Vagina (tissue), 2 donors: ENCODE measurements around the gene FOXO6. TPM values are rescaled to one million over a fixed set of nuclear protein-coding genes. Genes with fewer than 3 reads are reported as not detected.

Experiments used
- DNase-seq, 2 donors: peaks; one replicate each; pipeline ENCODE4 v3.0.0-alpha.2; 2017; ENCODE audit errors: extremely low spot score in 2 of 2
- H3K27ac ChIP-seq: fragments of 200-600 bp; sonication (generic); one replicate; pipeline ENCODE4 v1.5.1; 2019
- H3K27me3 ChIP-seq: fragments of 200-600 bp; sonication (generic); one replicate; pipeline ENCODE4 v1.5.1; 2019
- H3K36me3 ChIP-seq, 2 donors: fragments of 200-600 bp; sonication (generic); one replicate each; pipeline ENCODE4 v1.5.1; 2017 to 2019
- H3K4me1 ChIP-seq: fragments of 200-600 bp; sonication (generic); one replicate; pipeline ENCODE4 v1.5.1; 2019
- H3K4me3 ChIP-seq, 2 donors: fragments of 200-600 bp; sonication (generic); 1 replicate in 1 of 2; 2 replicates in 1 of 2; pipeline ENCODE4 v1.5.1; 2016 to 2019
- H3K9me3 ChIP-seq: fragments of 200-600 bp; sonication (generic); one replicate; pipeline ENCODE4 v1.5.1; 2019
- POLR2A ChIP-seq, 2 donors: fragments of 450-650 bp; IDR thresholded peaks; one replicate each; pipeline ENCODE4 v1.6.1; 2017; ENCODE audit warnings: antibody characterized with exemption in 2 of 2, mild to moderate bottlenecking in 2 of 2, moderate library complexity in 2 of 2
- POLR2AphosphoS5 ChIP-seq, 2 donors: sonication (generic); formaldehyde crosslinking; IDR thresholded peaks; one replicate each; pipeline ENCODE4 v1.9.0; 2017; ENCODE audit warnings: antibody characterized with exemption in 2 of 2, mild to moderate bottlenecking in 2 of 2, low read depth in 1 of 2; ENCODE audit not compliant: insufficient read depth in 1 of 2
- intact Hi-C: fragments of 100-400 bp; cut with DNase I; formaldehyde crosslinking; loops from one replicate; pipeline ENCODE4 v1.15.1; 2023
- total RNA-seq: library from RNA; depleted of rRNA; stranded (reverse); fragments of >200 nt; gene quantifications from one replicate; pipeline ENCODE4 v1.2.3, GENCODE V29; 2016
- TF ChIP-seq, protein P1 (sequence below), 3 experiments: fragments of 450-650 bp in 2 of 3; fragments of 200-600 bp in 1 of 3; sonication (generic) in 1 of 3; IDR thresholded peaks; one replicate each; pipeline ENCODE4 v1.5.1; 2017 to 2019; ENCODE audit warnings: antibody characterized with exemption in 3 of 3, mild to moderate bottlenecking in 2 of 3, moderate library complexity in 2 of 3

FOXO6 gene
- total RNA-seq, 1 donor from 2014 or later = 1.7 TPM

DNA sequence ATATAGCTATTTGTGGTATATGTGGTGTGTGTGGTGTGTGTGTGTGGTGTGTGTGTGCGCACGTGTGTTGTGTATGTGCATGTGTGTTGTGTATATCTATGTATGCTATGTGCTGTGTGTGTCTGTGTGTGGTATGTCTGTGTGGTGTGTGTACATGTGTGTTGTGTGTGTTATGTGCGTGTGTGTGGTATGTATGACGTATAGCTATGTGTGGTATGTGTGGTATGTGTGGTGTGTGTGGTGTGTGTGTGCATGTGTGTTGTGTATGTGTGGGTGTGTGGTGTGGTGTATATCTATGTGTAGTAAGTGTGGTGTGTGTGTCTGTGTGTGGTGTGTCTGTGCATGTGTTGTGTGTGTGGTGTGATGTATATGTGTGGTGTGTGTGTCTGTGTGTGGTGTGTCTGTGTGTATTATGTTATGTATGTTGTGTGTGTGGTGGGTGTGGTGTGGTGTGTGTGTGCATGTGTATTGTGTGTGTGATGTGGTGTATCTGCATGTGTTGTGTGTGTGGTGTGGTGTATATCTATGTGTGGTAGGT lies 63.4 kb downstream of the FOXO6 start:
- Histone ChIP-seq H3K27me3 (no peaks in the 10 kb centered on the region), H3K36me3 (no peaks in the 10 kb centered on the region), H3K27ac (no peak overlapping the region), H3K4me3 (no peak overlapping the region), H3K4me1 (peaks cover 24% of the 10 kb centered on the region), H3K9me3 (no peaks in the 10 kb centered on the region)
- no peak for DNase-seq
- TF ChIP-seq POLR2A (IDR thresholded peaks at IDR 0.05) = no peak
- TF ChIP-seq POLR2AphosphoS5 (IDR thresholded peaks at IDR 0.05; ENCODE audit: insufficient read depth in 1 of 2, low read depth in 1 of 2) = no peak
- TF ChIP-seq, protein P1, sequence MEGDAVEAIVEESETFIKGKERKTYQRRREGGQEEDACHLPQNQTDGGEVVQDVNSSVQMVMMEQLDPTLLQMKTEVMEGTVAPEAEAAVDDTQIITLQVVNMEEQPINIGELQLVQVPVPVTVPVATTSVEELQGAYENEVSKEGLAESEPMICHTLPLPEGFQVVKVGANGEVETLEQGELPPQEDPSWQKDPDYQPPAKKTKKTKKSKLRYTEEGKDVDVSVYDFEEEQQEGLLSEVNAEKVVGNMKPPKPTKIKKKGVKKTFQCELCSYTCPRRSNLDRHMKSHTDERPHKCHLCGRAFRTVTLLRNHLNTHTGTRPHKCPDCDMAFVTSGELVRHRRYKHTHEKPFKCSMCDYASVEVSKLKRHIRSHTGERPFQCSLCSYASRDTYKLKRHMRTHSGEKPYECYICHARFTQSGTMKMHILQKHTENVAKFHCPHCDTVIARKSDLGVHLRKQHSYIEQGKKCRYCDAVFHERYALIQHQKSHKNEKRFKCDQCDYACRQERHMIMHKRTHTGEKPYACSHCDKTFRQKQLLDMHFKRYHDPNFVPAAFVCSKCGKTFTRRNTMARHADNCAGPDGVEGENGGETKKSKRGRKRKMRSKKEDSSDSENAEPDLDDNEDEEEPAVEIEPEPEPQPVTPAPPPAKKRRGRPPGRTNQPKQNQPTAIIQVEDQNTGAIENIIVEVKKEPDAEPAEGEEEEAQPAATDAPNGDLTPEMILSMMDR (IDR thresholded peaks at IDR 0.05) = no peak
- intact Hi-C loops = no loop called here

DNA sequence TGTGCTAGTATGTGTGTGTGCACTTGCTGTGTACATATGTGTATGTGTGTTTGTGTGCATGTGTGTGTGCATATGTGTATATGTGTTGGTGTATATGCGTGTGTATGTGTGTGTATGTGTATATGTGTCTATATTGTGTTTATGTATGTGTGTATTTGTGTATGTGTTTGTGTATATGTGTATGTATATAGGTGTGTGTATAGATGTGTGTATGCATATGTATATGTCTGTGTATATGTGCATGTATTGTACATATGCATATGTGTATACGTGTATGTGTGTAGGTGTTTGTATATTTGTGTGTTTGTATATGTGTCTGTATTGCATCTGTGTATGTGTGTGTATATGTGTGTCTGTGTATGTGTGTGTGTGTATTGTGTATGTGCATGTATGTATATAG lies 64.1 kb downstream of the FOXO6 start:
- no peak for TF ChIP-seq POLR2A (IDR thresholded peaks at IDR 0.05)
- H3K4me1 ChIP-seq = peaks cover 17% of the 10 kb centered on the region
- no peak for DNase-seq
- no peak overlapping the region for H3K27ac ChIP-seq
- H3K36me3 ChIP-seq = no peaks in the 10 kb centered on the region
- intact Hi-C loops = no loop called here
- H3K4me3 ChIP-seq = no peak overlapping the region
- H3K9me3 ChIP-seq = no peaks in the 10 kb centered on the region
- no peaks in the 10 kb centered on the region for H3K27me3 ChIP-seq

DNA sequence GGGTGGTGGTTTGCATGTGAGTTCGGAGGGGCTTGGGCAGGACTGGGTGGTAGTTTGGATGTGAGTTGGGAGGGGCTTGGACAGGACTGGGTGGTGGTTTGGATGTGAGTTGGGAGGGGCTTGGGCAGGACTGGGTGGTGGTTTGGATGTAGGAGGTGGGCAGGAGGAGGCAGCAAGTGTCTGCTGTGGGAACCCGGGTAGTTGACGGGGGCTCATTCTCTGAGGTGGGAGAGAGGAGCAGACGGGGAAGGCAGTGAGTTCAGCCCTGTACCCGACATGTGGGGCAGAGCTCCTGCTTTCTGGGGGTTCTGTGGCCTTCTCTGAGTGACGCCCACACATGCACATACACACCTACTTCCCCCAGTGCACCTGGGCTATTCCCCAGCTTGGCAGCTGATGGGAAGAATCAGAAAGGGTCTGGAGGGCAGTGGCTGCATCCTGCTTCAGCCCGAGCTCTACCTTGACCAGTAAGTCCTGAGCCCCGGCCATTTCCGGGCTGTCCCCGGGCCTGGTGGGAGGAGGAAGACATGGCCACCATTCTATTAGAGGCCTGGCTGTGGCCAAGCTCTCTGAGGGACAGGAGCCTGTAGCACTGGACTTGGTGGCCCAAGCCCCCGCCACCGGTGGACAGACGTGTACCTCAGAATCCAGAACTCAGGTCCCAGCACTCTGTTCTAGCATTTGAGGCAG lies 65.1 kb downstream of the FOXO6 start:
- no peaks in the 10 kb centered on the region for H3K36me3 ChIP-seq
- intact Hi-C loops = no loop called here
- no peaks in the 10 kb centered on the region for H3K9me3 ChIP-seq
- DNase-seq = no peak
- no peaks in the 10 kb centered on the region for H3K27me3 ChIP-seq
- TF ChIP-seq, protein P1 (IDR thresholded peaks at IDR 0.05) = no peak
- H3K27ac ChIP-seq = no peak overlapping the region
- H3K4me3 ChIP-seq = no peak overlapping the region
- peaks cover 8% of the 10 kb centered on the region for H3K4me1 ChIP-seq

DNA sequence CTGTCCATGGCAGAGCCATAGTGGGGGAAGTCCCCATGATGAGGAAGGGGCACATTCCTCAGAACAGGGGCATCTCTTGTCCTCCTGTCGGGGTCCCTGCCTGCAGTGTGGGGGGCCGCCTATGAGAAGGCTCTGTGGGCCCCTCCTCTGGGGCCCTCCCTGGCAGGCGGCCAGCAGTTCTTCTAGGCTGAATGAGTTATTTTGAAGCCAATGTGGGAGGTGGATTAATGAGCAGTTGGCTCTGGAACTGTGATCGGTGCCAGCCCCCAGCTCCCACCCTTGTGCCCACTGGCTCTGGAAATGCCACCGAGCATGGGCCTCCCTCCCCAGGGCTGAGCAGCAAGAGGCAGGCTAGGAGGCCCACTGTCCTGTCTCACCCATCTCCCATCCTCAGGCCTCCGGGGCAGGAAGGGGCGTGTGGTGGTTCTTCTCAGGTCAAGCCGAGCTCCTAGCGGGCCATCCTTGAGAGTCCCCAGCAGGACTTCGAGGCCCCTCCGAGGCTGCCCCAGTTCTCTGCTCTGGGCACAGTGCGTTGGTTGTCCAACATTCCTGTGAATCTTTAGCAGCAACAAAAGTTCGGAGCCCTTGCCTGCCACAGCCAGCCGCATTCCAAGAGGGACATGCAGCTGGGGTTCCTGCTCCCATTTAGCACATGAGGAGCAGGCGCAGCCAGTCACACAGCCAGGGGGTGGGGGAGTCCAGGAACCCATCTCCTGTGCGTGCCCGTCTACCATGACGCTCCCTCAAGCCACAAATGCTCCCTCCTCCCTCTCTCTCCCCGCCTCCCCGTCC lies 66.1 kb downstream of the FOXO6 start:
- no peaks in the 10 kb centered on the region for H3K36me3 ChIP-seq
- intact Hi-C loops = no loop called here
- no peak for DNase-seq
- no peak overlapping the region for H3K4me3 ChIP-seq
- peaks cover 14% of the 10 kb centered on the region for H3K4me1 ChIP-seq
- no peak overlapping the region for H3K27ac ChIP-seq
- TF ChIP-seq, protein P1 (IDR thresholded peaks at IDR 0.05) = no peak
- TF ChIP-seq POLR2A (IDR thresholded peaks at IDR 0.05) (no peak), POLR2AphosphoS5 (IDR thresholded peaks at IDR 0.05; ENCODE audit: insufficient read depth in 1 of 2, low read depth in 1 of 2) (no peak)
- H3K27me3 ChIP-seq = no peaks in the 10 kb centered on the region
- H3K9me3 ChIP-seq = no peaks in the 10 kb centered on the region

DNA sequence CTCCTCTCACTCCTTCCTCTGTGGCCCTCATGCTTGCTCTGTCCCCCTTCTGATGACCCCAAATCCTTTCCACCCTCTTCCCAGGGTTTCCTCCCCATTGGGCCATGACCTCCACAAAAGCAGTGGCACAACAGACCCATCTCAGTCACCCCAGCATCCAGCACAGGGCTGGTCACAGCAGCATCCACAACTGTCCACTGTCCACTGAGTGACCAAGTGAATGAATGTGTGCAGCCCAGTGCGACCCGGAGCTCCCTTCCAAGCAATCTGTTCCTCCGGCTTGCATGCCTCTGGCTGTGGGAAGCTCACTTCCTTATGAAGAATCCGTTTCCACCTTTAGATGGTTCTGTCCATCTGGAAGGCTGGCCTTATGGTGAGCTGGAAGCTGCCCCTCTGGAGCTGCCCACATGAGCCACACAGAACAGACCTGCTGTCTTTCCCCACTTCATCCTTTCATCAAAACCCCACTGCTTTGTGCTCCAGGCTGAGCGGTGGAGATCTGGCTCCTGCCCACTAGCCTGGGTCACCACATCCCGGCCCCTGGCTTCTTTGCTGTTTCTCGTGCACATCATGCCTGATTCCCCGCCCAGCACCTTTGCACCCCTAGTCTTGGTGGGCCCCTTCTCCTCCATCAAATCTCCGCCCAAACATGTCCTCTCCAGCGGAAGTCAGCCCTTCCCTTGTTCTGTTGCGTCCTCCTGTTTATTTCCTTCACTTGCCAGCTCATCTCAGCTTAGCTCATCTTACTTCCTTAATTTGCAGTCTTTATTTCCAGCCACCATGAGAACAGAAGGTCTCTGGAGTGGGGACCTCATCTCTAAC lies 66.9 kb downstream of the FOXO6 start:
- intact Hi-C loops = no loop called here
- H3K27me3 ChIP-seq = no peaks in the 10 kb centered on the region
- H3K36me3 ChIP-seq = no peaks in the 10 kb centered on the region
- H3K27ac ChIP-seq = no peak overlapping the region
- H3K9me3 ChIP-seq = no peaks in the 10 kb centered on the region
- H3K4me3 ChIP-seq = no peak overlapping the region
- peaks cover 22% of the 10 kb centered on the region for H3K4me1 ChIP-seq
- TF ChIP-seq POLR2AphosphoS5 (IDR thresholded peaks at IDR 0.05; ENCODE audit: insufficient read depth in 1 of 2, low read depth in 1 of 2) = no peak
- TF ChIP-seq, protein P1 (IDR thresholded peaks at IDR 0.05) = no peak
- no peak for TF ChIP-seq POLR2A (IDR thresholded peaks at IDR 0.05)
- no peak for DNase-seq
